GM23338 (cell line): ENCODE measurements around the gene CD244. TPM values are rescaled to one million over a fixed set of nuclear protein-coding genes. Genes with fewer than 3 reads are reported as not detected.

Experiments used
- ATAC-seq: fragments of 200-7000 bp; cut with Tn5 transposase; 3 replicates; pipeline ENCODE4 v1.9.1; 2020
- DNase-seq: peaks from one replicate; pipeline ENCODE4 v3.0.0-alpha.2; 2015; ENCODE audit warnings: low spot score
- H2AFZ ChIP-seq: fragments of 200-600 bp; sonication (generic); 2 replicates; pipeline ENCODE4 v1.8.0; 2016; ENCODE audit warnings: antibody characterized with exemption, mild to moderate bottlenecking, moderate library complexity
- H3F3A ChIP-seq: fragments of 200-600 bp; sonication (generic); replicated peaks from 2 replicates; pipeline ENCODE4 v1.8.0; 2017; ENCODE audit warnings: antibody characterized with exemption, mixed run types, low read depth
- H3K27ac ChIP-seq: fragments of 200-600 bp; sonication (generic); 2 replicates; pipeline ENCODE4 v1.6.1; 2016; ENCODE audit warnings: low read depth
- H3K27me3 ChIP-seq: fragments of 200-600 bp; sonication (generic); 2 replicates; pipeline ENCODE4 v1.8.0; 2016; ENCODE audit warnings: mild to moderate bottlenecking, mixed run types, moderate library complexity; ENCODE audit not compliant: insufficient read depth
- H3K36me3 ChIP-seq: fragments of 200-600 bp; sonication (generic); 2 replicates; pipeline ENCODE4 v1.8.0; 2016; ENCODE audit warnings: mild to moderate bottlenecking; ENCODE audit not compliant: insufficient read depth
- H3K4me1 ChIP-seq: fragments of 200-600 bp; sonication (generic); 2 replicates; pipeline ENCODE4 v1.8.0; 2016; ENCODE audit warnings: mild to moderate bottlenecking, moderate library complexity; ENCODE audit not compliant: insufficient read depth
- H3K4me2 ChIP-seq: fragments of 200-600 bp; sonication (generic); 2 replicates; pipeline ENCODE4 v1.7.1; 2017; ENCODE audit warnings: mixed run types
- H3K4me3 ChIP-seq: fragments of 200-600 bp; sonication (generic); 2 replicates; pipeline ENCODE4 v1.6.1; 2016; ENCODE audit warnings: mixed run types
- H3K79me2 ChIP-seq: fragments of 200-600 bp; sonication (generic); replicated peaks from 2 replicates; pipeline ENCODE4 v1.8.0; 2017; ENCODE audit warnings: mild to moderate bottlenecking; ENCODE audit not compliant: insufficient read depth
- H3K9me2 ChIP-seq: fragments of 200-600 bp; sonication (generic); 2 replicates; pipeline ENCODE4 v1.8.0; 2017; ENCODE audit not compliant: insufficient read depth
- H4K20me1 ChIP-seq: fragments of 200-600 bp; sonication (generic); replicated peaks from 2 replicates; pipeline ENCODE4 v1.8.0; 2017; ENCODE audit warnings: mild to moderate bottlenecking; ENCODE audit not compliant: insufficient read depth
- H3K27ac Mint-ChIP-seq: 2 replicates; pipeline ENCODE4 v1.8.0; 2020; ENCODE audit warnings: inconsistent platforms, mild to moderate bottlenecking, moderate library complexity, mixed read lengths
- H3K27me3 Mint-ChIP-seq: 3 replicates; pipeline ENCODE4 v1.8.0; 2022; ENCODE audit warnings: low read depth, mild to moderate bottlenecking, moderate library complexity, mixed read lengths, inconsistent platforms; ENCODE audit not compliant: insufficient read depth, poor library complexity
- H3K36me3 Mint-ChIP-seq: 3 replicates; pipeline ENCODE4 v1.8.0; 2021; ENCODE audit warnings: low read depth, mild to moderate bottlenecking, inconsistent platforms, moderate library complexity, mixed read lengths
- H3K4me1 Mint-ChIP-seq: 3 replicates; pipeline ENCODE4 v1.8.0; 2020; ENCODE audit warnings: mild to moderate bottlenecking, inconsistent platforms, mixed read lengths
- H3K4me3 Mint-ChIP-seq: 3 replicates; pipeline ENCODE4 v1.8.0; 2021; ENCODE audit warnings: moderate library complexity, mild to moderate bottlenecking, inconsistent platforms, mixed read lengths
- H3K9me3 Mint-ChIP-seq: 3 replicates; pipeline ENCODE4 v1.8.0; 2020; ENCODE audit warnings: moderate library complexity, mild to moderate bottlenecking, inconsistent platforms, mixed read lengths
- CREB1 ChIP-seq: fragments of 250-450 bp; sonication (Bioruptor Pico); IDR thresholded peaks from 2 replicates; pipeline ENCODE4 v1.5.0; 2020; ENCODE audit warnings: low read depth, mild to moderate bottlenecking, moderate library complexity
- CTCF ChIP-seq, 2 experiments: fragments of 200-600 bp in 1 of 2; sonication (generic) in 1 of 2; conservative IDR thresholded peaks; 2 replicates each; pipeline versions ENCODE4 v1.5.1 to v1.6.1; 2016 to 2017; ENCODE audit warnings: antibody characterized with exemption in 2 of 2, low read depth in 2 of 2, mild to moderate bottlenecking in 2 of 2, moderate library complexity in 1 of 2
- ZNF462 ChIP-seq: fragments of 250-450 bp; sonication (Bioruptor Pico); IDR thresholded peaks from 2 replicates; pipeline ENCODE4 v1.5.0; 2020; ENCODE audit warnings: mild to moderate bottlenecking, moderate library complexity
- polyA plus RNA-seq: library from polyadenylated mRNA; unstranded; fragments of >200 nt; fragmentation: Nextera tagmentation; extraction: Ambion mirVana; gene quantifications from 2 replicates; pipeline ENCODE4 v1.2.1, GENCODE V29; 2016
- total RNA-seq: library from RNA; depleted of rRNA; stranded (reverse); fragments of >200 nt; shearing (Covaris generic); gene quantifications from 2 replicates; pipeline ENCODE4 v1.2.3, GENCODE V29; 2014

Gene CD244
- total and polyA plus RNA-seq, 2 experiments from 2014 or later = not detected

- ATAC-seq (no peak), DNase-seq (no peak)
- H4K20me1 ChIP-seq = no peaks in the 10 kb centered on the region
- Mint-ChIP-seq H3K9me3 (no peaks in the 10 kb centered on the region), H3K36me3 (no peaks in the 10 kb centered on the region), H3K27me3 (peaks cover 5% of the 10 kb centered on the region), H3K27ac (no peak overlapping the region), H3K4me3 (no peak overlapping the region), H3K4me1 (peaks cover 6% of the 10 kb centered on the region; the same call in 2 of the 3 replicates)
- no peak overlapping the region for H3K4me3 ChIP-seq
- H3K79me2 ChIP-seq = no peaks in the 10 kb centered on the region
- no peak for TF ChIP-seq CREB1 (CRISPR knock-in tag)
- no peaks in the 10 kb centered on the region for H3K36me3 ChIP-seq
- peaks cover 7% of the 10 kb centered on the region for H3K9me2 ChIP-seq
- no peaks in the 10 kb centered on the region for H3F3A ChIP-seq
- H3K4me1 ChIP-seq = no peaks in the 10 kb centered on the region
- no peak overlapping the region for H3K4me2 ChIP-seq
- no peak overlapping the region for H3K27ac ChIP-seq
- no peaks in the 10 kb centered on the region for H3K27me3 ChIP-seq
- no peak overlapping the region for H2AFZ ChIP-seq
These were observed 16.4 kb upstream of the CD244 start for GRCh38 chr1:160879056-160879455.

GRCh38 chr1:160877221-160877620, 14.5 kb upstream of the CD244 start:
- peaks cover 5% of the 10 kb centered on the region for H3K27me3 Mint-ChIP-seq

More at GRCh38 chr1:160877221-160877620, 14.5 kb upstream of the CD244 start:
- H3K9me3 Mint-ChIP-seq = no peaks in the 10 kb centered on the region
- H3K4me2 ChIP-seq = no peak overlapping the region
- H3K4me1 Mint-ChIP-seq = peaks cover 6% of the 10 kb centered on the region; the same call in 2 of the 3 replicates
- no peak overlapping the region for H3K27ac ChIP-seq
- H3K4me1 ChIP-seq = no peaks in the 10 kb centered on the region
- ATAC-seq (peak; percentile 62), DNase-seq (peak; percentile 61)
- H3K4me3 Mint-ChIP-seq = no peak overlapping the region
- H3K4me3 ChIP-seq = no peak overlapping the region
- H3K79me2 ChIP-seq = no peaks in the 10 kb centered on the region
- no peaks in the 10 kb centered on the region for H4K20me1 ChIP-seq
- no peaks in the 10 kb centered on the region for H3F3A ChIP-seq
- H3K27me3 ChIP-seq = no peaks in the 10 kb centered on the region
- H3K36me3 Mint-ChIP-seq = no peaks in the 10 kb centered on the region
- peaks cover 7% of the 10 kb centered on the region for H3K9me2 ChIP-seq
- peak; percentile 58 to 61 for TF ChIP-seq CTCF (conservative IDR thresholded peaks at IDR 0.05; ENCODE audit: low read depth in 2 of 2)
- no peak for TF ChIP-seq ZNF462 (CRISPR knock-in tag)
- H3K36me3 ChIP-seq = no peaks in the 10 kb centered on the region
- 0 out of 2 replicates have a peak overlapping the region, but pooled peaks have one; percentile 0 for H2AFZ ChIP-seq
- H3K27ac Mint-ChIP-seq = no peak overlapping the region
